ENCODE results near the gene EHD2.
"Not testable (repeated sequence)": the region's sequence is repeated elsewhere in the genome, so short reads cannot be mapped to it uniquely, and the experiment has no call there.

Gene EHD2

GRCh38 chr19:47778049-47778953, 65.1 kb downstream of the EHD2 start, which contains the start of gene SELENOW:
Gene SELENOW, plus strand, starts transcription at chr19:47778703. Its CDS starts 83 bp downstream, at chr19:47778786.
- peak within 1 kb of the TSS; percentile 85 for H3K9ac ChIP-seq (ENCODE audit: insufficient read length, low read depth)
- H3K4me3 ChIP-seq (ENCODE audit: insufficient read length, low read depth), result peak within 1 kb of the TSS; percentile 82
- peaks cover 7% of the 10 kb centered on the region for H3K4me1 ChIP-seq (ENCODE audit: insufficient read depth, insufficient read length)
- no peaks in the 10 kb centered on the region for H3K9me3 ChIP-seq (ENCODE audit: insufficient read depth, low read length)
- H3K36me3 ChIP-seq (ENCODE audit: insufficient read depth, insufficient read length, low read length), result peaks cover 34% of the 10 kb centered on the region
- peak; percentile 51 for DNase-seq (ENCODE audit: low read depth, low spot score)
- H3K27me3 ChIP-seq (ENCODE audit: insufficient read depth, insufficient read length), result no peaks in the 10 kb centered on the region
- no peak for TF ChIP-seq YY1 (IDR thresholded peaks at IDR 0.05; ENCODE audit: insufficient read depth, insufficient read length)
- TF ChIP-seq ZNF274 (IDR thresholded peaks at IDR 0.05; ENCODE audit: low read depth, low read length), result no peak
- TF ChIP-seq SUZ12 (IDR thresholded peaks at IDR 0.05; ENCODE audit: extremely low read depth, insufficient read depth, insufficient read length), result no peak

GRCh38 chr19:47778954-47779351, 65.7 kb downstream of the EHD2 start:
- H3K36me3 ChIP-seq (ENCODE audit: insufficient read depth, insufficient read length, low read length), result peaks cover 35% of the 10 kb centered on the region
- DNase-seq (ENCODE audit: low read depth, low spot score), result no peak
- peak overlapping the region; percentile 85 for H3K9ac ChIP-seq (ENCODE audit: insufficient read length, low read depth)

GRCh38 chr19:47779524-47780214, 66.4 kb downstream of the EHD2 start:
- no peaks in the 10 kb centered on the region for H3K27me3 ChIP-seq (ENCODE audit: insufficient read depth, insufficient read length)
- H3K4me3 ChIP-seq (ENCODE audit: insufficient read length, low read depth), result peak overlapping the region; percentile 82
- DNase-seq (ENCODE audit: low read depth, low spot score), result no peak
- peaks cover 7% of the 10 kb centered on the region for H3K4me1 ChIP-seq (ENCODE audit: insufficient read depth, insufficient read length)
- H3K9ac ChIP-seq (ENCODE audit: insufficient read length, low read depth), result peak overlapping the region; percentile 85
- H3K36me3 ChIP-seq (ENCODE audit: insufficient read depth, insufficient read length, low read length), result peaks cover 42% of the 10 kb centered on the region
- no peak for TF ChIP-seq ZNF274 (IDR thresholded peaks at IDR 0.05; ENCODE audit: low read depth, low read length)
- TF ChIP-seq SUZ12 (IDR thresholded peaks at IDR 0.05; ENCODE audit: extremely low read depth, insufficient read depth, insufficient read length), result no peak
- no peak for TF ChIP-seq YY1 (IDR thresholded peaks at IDR 0.05; ENCODE audit: insufficient read depth, insufficient read length)
- no peaks in the 10 kb centered on the region for H3K9me3 ChIP-seq (ENCODE audit: insufficient read depth, low read length)

More at GRCh38 chr19:47778954-47779351, 65.7 kb downstream of the EHD2 start:
- peak overlapping the region; percentile 82 for H3K4me3 ChIP-seq (ENCODE audit: insufficient read length, low read depth)
- H3K27me3 ChIP-seq (ENCODE audit: insufficient read depth, insufficient read length), result no peaks in the 10 kb centered on the region
- TF ChIP-seq SUZ12 (IDR thresholded peaks at IDR 0.05; ENCODE audit: extremely low read depth, insufficient read depth, insufficient read length) (no peak), YY1 (IDR thresholded peaks at IDR 0.05; ENCODE audit: insufficient read depth, insufficient read length) (no peak), ZNF274 (IDR thresholded peaks at IDR 0.05; ENCODE audit: low read depth, low read length) (no peak)
- H3K9me3 ChIP-seq (ENCODE audit: insufficient read depth, low read length), result no peaks in the 10 kb centered on the region
- peaks cover 7% of the 10 kb centered on the region for H3K4me1 ChIP-seq (ENCODE audit: insufficient read depth, insufficient read length)

GRCh38 chr19:47780215-47780551, 67.0 kb downstream of the EHD2 start:
- Histone ChIP-seq H3K36me3 (ENCODE audit: insufficient read depth, insufficient read length, low read length) (peaks cover 44% of the 10 kb centered on the region), H3K9me3 (ENCODE audit: insufficient read depth, low read length) (no peaks in the 10 kb centered on the region), H3K4me1 (ENCODE audit: insufficient read depth, insufficient read length) (peaks cover 7% of the 10 kb centered on the region), H3K27me3 (ENCODE audit: insufficient read depth, insufficient read length) (no peaks in the 10 kb centered on the region), H3K9ac (ENCODE audit: insufficient read length, low read depth) (peak overlapping the region; percentile 64), H3K4me3 (ENCODE audit: insufficient read length, low read depth) (peak overlapping the region; percentile 82)
- TF ChIP-seq YY1 (IDR thresholded peaks at IDR 0.05; ENCODE audit: insufficient read depth, insufficient read length) (no peak), ZNF274 (IDR thresholded peaks at IDR 0.05; ENCODE audit: low read depth, low read length) (no peak), SUZ12 (IDR thresholded peaks at IDR 0.05; ENCODE audit: extremely low read depth, insufficient read depth, insufficient read length) (no peak)
- no peak for DNase-seq (ENCODE audit: low read depth, low spot score)

GRCh38 chr19:47781590-47782262, 68.5 kb downstream of the EHD2 start:
- no peak for TF ChIP-seq ZNF274 (IDR thresholded peaks at IDR 0.05; ENCODE audit: low read depth, low read length)
- TF ChIP-seq YY1 (IDR thresholded peaks at IDR 0.05; ENCODE audit: insufficient read depth, insufficient read length), result no peak
- Histone ChIP-seq H3K4me1 (ENCODE audit: insufficient read depth, insufficient read length) (peaks cover 7% of the 10 kb centered on the region), H3K27me3 (ENCODE audit: insufficient read depth, insufficient read length) (no peaks in the 10 kb centered on the region), H3K4me3 (ENCODE audit: insufficient read length, low read depth) (no peak overlapping the region), H3K36me3 (ENCODE audit: insufficient read depth, insufficient read length, low read length) (peaks cover 59% of the 10 kb centered on the region), H3K9ac (ENCODE audit: insufficient read length, low read depth) (no peak overlapping the region), H3K9me3 (ENCODE audit: insufficient read depth, low read length) (no peaks in the 10 kb centered on the region)
- DNase-seq (ENCODE audit: low read depth, low spot score), result no peak

- H3K4me3 ChIP-seq (ENCODE audit: insufficient read length, low read depth), result no peak overlapping the region
- no peak overlapping the region for H3K9ac ChIP-seq (ENCODE audit: insufficient read length, low read depth)
- DNase-seq (ENCODE audit: low read depth, low spot score), result no peak
- H3K9me3 ChIP-seq (ENCODE audit: insufficient read depth, low read length), result no peaks in the 10 kb centered on the region
- H3K4me1 ChIP-seq (ENCODE audit: insufficient read depth, insufficient read length), result peaks cover 2% of the 10 kb centered on the region
- no peak for TF ChIP-seq ZNF274 (IDR thresholded peaks at IDR 0.05; ENCODE audit: low read depth, low read length)
- no peak for TF ChIP-seq SUZ12 (IDR thresholded peaks at IDR 0.05; ENCODE audit: extremely low read depth, insufficient read depth, insufficient read length)
- no peak for TF ChIP-seq YY1 (IDR thresholded peaks at IDR 0.05; ENCODE audit: insufficient read depth, insufficient read length)
- no peaks in the 10 kb centered on the region for H3K27me3 ChIP-seq (ENCODE audit: insufficient read depth, insufficient read length)
- H3K36me3 ChIP-seq (ENCODE audit: insufficient read depth, insufficient read length, low read length), result peaks cover 47% of the 10 kb centered on the region
These were observed 73.3 kb downstream of the EHD2 start for GRCh38 chr19:47786566-47786965.

GRCh38 chr19:47787307-47787706, 74.1 kb downstream of the EHD2 start:
- DNase-seq (ENCODE audit: low read depth, low spot score); H3K9ac ChIP-seq (ENCODE audit: insufficient read length, low read depth); H3K27me3 ChIP-seq (ENCODE audit: insufficient read depth, insufficient read length); H3K9me3 ChIP-seq (ENCODE audit: insufficient read depth, low read length); H3K4me3 ChIP-seq (ENCODE audit: insufficient read length, low read depth); H3K4me1 ChIP-seq (ENCODE audit: insufficient read depth, insufficient read length): not testable (repeated sequence)
- peaks cover 40% of the 10 kb centered on the region for H3K36me3 ChIP-seq (ENCODE audit: insufficient read depth, insufficient read length, low read length)

- H3K4me3 ChIP-seq (ENCODE audit: insufficient read length, low read depth); H3K27me3 ChIP-seq (ENCODE audit: insufficient read depth, insufficient read length); H3K9me3 ChIP-seq (ENCODE audit: insufficient read depth, low read length); H3K4me1 ChIP-seq (ENCODE audit: insufficient read depth, insufficient read length); H3K9ac ChIP-seq (ENCODE audit: insufficient read length, low read depth); DNase-seq (ENCODE audit: low read depth, low spot score): not testable (repeated sequence)
- H3K36me3 ChIP-seq (ENCODE audit: insufficient read depth, insufficient read length, low read length), result peaks cover 25% of the 10 kb centered on the region
These were observed 76.6 kb downstream of the EHD2 start for GRCh38 chr19:47789811-47790210.
